Activated CD8-positive, alpha-beta memory T cell treated with anti-CD3 and anti-CD28 coated beads for 36 hours (primary cell): Measurements from ENCODE around the gene NUBP2. TPM values are rescaled to one million over a fixed set of nuclear protein-coding genes. Genes with fewer than 3 reads are reported as not detected.

Source experiments
- CTCF ChIA-PET: fragments of 350-600 bp; sonication (Branson Sonifier 250); formaldehyde crosslinking; loops from one replicate; lab custom pipeline; 2021; ENCODE audit warnings: antibody characterized with exemption; lab: Charles Lee
- POLR2A ChIA-PET: fragments of 350-600 bp; sonication (Branson Sonifier 250); formaldehyde crosslinking; loops from one replicate; lab custom pipeline; 2021; ENCODE audit warnings: antibody characterized with exemption; lab: Charles Lee
- total RNA-seq, 2 experiments: library from RNA; stranded (reverse); gene quantifications; one replicate each; pipeline ENCODE4 v1.2.3, GENCODE V29; 2021

NUBP2 gene
- total RNA-seq, 2 experiments from 2014 or later = 72.7 to 80.2 TPM

GRCh38 chr16:1817276-1817589 is 34.5 kb downstream of the NUBP2 start:
- POLR2A ChIA-PET = no interaction called here
- CTCF ChIA-PET = interaction anchor here (1.7 kb wide), 1 partner anchor 10 kb away, joined by 4 read pairs; the partner anchor contains the start of gene FAHD1

DNA sequence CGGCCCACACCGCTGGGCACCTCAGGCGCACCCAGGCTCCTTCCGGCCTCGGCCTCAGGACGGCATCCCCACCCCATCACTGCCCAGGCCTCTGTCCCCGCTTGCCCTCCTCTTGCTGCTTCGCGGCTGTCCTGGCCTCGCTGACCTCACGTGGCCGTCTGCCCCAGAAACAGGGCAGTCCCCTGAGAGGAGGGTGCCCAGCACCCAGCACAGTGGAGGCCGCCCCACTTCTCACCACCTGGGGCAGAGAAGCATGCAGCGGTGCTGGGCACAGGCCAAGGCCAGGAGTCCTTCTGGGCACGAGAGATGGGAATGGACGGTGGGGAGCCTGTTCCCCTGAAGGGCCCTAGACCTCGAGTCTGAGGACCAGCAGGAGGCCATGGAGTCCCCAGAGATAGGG is 35.0 kb downstream of the NUBP2 start:
- ChIA-PET POLR2A (no interaction called here), CTCF (interaction anchor here (1.7 kb wide), 1 partner anchor 10 kb away, joined by 4 read pairs; the partner anchor contains the start of gene FAHD1)

- CTCF ChIA-PET = no interaction called here
Measured at GRCh38 chr16:1818204-1818872, 35.6 kb downstream of the NUBP2 start.

DNA sequence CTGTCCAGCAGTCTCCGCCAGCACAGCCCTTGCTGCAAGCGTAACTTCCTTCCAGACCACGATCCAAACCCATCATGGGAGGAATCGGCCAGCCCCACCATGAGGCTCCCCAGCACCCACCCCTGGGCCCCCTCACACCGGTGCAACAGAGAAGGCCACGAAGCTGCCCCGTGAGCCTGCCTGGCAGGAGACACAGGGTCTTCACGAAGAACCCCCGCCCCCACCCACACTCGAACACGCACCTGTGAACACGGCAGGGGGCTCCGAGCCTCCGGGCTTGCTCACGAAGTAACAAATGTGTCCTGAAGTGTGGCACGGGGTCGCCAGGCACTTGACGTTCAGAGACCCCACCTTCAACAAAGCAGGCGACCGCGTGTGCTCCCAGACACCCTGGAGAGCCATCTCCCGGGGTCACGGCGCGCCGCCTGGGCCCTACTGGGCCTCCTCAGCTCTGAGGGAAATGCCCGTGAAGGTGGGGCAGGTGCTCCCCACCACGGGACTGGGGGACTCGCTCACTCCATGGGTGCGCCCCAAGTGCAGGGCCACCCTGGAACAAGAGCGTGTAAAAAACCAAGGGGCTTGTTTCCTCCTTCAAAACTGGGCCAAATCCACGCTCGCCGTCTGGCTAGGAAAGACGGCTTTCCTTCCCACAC is 36.2 kb downstream of the NUBP2 start:
- ChIA-PET POLR2A (no interaction called here), CTCF (no interaction called here)

More at GRCh38 chr16:1818204-1818872, 35.6 kb downstream of the NUBP2 start:
- POLR2A ChIA-PET = no interaction called here

DNA sequence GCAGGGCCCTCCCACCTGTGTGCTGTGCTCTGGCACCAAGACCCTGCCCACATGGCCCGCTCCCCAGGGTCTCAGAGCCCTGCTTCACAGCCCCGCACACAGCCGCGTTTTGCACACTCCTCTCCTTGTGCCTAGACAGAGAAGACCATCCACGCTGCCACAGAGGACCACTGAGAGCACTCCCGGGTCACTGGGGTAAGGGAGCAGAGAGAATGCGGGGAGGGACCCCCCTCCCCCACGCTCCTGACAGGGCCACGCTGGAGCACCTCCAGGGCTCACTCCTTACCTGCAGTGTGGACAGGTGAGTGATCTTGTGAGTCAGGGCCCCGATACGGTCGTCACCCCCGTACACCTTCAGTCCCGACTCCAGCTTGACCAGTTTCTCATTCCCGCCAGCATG is 36.9 kb downstream of the NUBP2 start:
- ChIA-PET POLR2A (no interaction called here), CTCF (no interaction called here)

DNA sequence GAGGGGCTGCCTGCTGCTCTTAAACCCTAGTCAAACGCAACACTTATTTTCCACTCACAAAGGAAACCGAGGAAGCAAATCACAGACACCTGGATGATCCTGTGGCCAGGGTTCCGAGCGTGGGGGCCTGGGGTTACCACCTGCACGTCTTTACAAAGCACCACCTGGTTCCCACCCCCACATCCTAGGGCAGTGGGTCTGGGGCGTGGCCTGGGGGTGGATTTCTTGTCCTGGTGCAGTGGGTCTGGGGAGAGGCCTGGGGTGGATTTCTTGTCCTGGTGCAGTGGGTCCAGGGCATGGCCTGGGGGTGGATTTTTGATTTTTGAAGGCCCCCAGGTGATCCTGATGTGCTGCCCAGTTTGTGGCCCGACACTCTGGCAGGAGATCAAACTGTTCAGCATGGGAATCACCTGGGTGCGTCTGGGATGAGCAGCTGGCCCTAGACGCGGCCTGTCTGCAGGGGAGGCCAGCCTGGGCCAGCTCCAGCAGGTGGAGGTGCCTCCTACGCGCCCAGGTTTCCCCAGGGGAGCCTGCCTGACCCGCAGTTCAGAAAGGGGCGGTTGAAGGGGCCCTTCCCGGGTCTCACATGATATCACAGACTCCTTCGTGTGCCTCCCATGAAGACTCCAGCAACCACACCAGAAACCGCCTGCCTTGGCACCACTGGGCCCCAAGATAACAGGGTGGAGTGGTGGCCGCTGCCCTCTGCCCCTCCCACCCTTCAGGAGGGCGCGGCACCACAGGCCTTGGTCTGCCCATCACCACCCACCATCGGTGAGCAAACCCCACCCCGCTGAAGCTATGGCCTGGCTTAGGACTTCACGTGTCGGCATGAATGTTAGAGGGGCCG is 37.6 kb downstream of the NUBP2 start:
- ChIA-PET POLR2A (no interaction called here), CTCF (interaction anchor here (0.6 kb wide), 1 partner anchor 69 kb away, joined by 3 read pairs; no protein-coding TSS in a partner anchor)

DNA sequence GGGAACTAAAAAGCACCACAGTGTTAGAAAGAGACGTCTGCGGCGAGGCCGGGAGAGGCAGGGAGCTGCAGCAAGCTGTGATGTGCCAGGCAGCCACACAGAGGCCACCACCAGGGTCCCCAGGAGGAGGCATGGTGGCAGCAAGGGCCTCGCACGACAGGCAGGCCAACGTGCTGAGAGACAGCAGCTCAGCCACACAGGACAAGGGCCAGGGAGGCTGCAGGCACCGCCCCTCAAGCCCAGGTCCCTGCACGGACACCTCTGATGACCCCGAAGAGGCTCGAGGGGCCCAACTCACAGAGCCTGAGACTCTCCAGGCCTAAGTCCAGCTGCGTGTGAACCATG is 38.2 kb downstream of the NUBP2 start:
- ChIA-PET CTCF (interaction anchor here (0.6 kb wide), 1 partner anchor 68 kb away, joined by 3 read pairs; no protein-coding TSS in a partner anchor), POLR2A (no interaction called here)

DNA sequence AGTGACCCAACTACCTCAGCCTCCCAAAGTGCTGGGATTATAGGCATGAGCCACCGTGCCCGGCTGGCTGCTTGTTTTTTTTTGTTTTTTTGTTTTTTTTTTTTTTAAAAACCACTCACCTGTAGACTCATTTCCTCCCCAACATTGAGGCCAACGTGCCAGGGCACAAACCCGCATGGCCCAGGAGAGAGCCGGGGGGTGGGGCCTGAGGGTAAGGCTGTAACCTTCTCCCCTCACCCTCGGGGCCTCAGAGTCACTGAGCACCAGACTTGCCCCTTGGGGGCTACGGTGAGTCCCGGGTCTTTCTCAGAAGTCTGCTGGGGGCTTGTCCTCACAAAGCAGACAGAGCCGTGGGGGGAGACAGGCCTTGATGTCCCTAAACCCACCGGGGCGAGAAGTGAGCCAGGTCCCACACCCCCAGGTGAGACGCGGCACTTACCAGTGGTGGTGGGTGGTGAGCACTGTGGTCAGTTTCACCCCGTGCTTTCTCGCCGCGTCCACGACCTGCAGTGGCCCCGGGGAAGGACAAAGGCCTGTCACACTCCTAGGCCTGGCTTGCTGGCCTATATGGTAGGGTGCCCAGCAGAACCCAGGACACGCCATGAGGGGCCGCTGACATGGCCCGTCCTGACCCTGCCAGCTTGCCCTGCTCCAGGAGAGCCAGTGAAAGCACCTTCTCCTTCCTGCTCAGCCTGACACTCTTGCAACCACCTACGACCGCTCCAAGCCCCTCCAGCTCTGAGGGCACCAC is 39.3 kb downstream of the NUBP2 start:
- POLR2A ChIA-PET = no interaction called here
- CTCF ChIA-PET = interaction anchor here (0.6 to 0.7 kb wide), 2 partner anchors 74 to 1782 kb away, joined by 3 read pairs; no protein-coding TSS in a partner anchor

- CTCF ChIA-PET = interaction anchor here (0.7 kb wide), 1 partner anchor 190 kb away, joined by 4 read pairs; no protein-coding TSS in a partner anchor
- POLR2A ChIA-PET = no interaction called here
Measured at GRCh38 chr16:1822801-1823200, 40.0 kb downstream of the NUBP2 start.

DNA sequence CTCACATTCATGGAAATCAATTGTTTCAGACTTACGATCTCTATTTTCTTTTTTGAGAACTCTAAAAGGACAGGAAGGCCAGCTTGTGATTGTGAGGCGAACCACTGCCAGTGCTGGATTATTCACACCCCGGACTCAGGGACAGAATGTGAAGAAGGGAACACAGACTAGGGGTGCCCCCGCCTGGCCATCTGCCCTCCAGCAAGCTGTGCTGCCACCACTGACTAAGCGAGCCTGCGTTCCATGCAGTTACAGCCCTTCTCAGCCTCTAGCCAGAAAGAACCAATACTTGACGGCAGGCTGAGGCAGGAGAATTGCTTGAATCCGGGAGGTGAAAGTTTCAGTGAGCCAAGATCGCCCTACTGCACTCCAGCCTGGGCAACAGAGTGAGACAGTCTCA is 41.1 kb downstream of the NUBP2 start:
- POLR2A ChIA-PET = no interaction called here
- CTCF ChIA-PET = interaction anchor here (0.7 to 1.0 kb wide), 2 partner anchors 10 to 105 kb away, joined by 3 to 4 read pairs; no protein-coding TSS in a partner anchor

DNA sequence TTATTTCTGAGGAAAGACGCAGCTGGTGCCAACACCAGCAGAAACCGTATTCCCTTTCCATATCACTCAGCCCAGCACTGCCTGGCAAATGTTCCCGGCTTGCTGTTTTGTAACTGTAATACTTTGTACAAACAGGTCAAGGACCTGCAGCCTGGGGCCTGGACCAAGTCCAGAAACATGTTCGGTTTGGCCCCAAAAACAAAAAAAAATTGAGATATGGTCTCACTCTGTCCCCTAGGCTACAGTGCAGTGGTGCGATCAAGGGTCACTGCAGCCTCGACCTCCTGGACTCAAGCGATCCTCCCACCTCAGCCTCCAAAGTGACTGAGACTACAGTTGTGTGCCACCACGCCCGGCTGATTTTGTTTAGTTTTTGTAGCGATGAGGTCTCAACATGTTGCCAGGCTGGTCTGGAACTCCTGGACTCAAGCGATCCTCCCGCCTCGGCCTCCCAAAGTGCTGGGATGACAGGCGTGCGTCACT is 42.7 kb downstream of the NUBP2 start:
- CTCF ChIA-PET = interaction anchor here (0.6 kb wide), 1 partner anchor 109 kb away, joined by 4 read pairs; no protein-coding TSS in a partner anchor
- POLR2A ChIA-PET = interaction anchor here (0.6 kb wide), 1 partner anchor 55 kb away, joined by 3 read pairs; no protein-coding TSS in a partner anchor

GRCh38 chr16:1825864-1826690 is 43.3 kb downstream of the NUBP2 start:
- ChIA-PET CTCF (no interaction called here), POLR2A (interaction anchor here (1.8 kb wide), 1 partner anchor 43 kb away, joined by 10 read pairs; the partner anchor contains the start of genes NUBP2 and SPSB3)

DNA sequence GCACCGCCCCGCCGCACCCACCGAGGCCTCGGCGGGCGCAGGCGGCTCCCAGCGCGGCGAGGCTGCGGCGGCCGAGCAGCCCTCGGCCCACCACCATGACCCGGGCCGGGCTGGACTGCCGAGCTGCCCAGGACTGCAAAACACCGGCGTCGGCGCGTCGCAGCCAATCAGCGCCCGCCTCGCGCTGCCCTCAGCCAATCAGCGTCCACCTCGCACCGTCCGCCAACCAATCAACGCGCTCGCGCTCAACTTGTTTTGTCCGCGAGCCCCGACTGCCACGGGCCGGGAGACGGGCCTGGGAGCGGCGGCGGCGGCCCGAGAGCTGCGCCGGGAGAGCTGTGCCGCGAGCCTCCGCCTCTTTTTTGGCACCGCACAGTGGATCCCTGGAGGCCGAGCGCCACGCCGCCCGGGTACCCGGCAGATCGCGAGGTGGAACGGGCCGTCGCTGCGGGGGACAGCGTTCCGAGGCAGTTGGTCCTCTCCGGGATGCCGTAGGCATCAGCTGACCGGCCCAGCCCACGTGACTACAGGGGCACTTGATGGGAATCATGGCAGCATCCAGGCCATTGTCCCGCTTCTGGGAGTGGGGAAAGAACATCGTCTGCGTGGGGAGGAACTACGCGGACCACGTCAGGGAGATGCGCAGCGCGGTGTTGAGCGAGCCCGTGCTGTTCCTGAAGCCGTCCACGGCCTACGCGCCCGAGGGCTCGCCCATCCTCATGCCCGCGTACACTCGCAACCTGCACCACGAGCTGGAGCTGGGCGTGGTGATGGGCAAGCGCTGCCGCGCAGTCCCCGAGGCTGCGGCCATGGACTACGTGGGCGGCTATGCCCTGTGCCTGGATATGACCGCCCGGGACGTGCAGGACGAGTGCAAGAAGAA is 44.2 kb downstream of the NUBP2 start, which contains the start of the genes FAHD1 and HAGH:
TSS of gene FAHD1 (plus strand) at position 516 of the 883 bp plus-strand sequence. CDS start at position 549, 33 bp downstream.
TSS of gene HAGH (minus strand) at position 135 of the 883 bp plus-strand sequence. CDS start at position 97, 38 bp downstream.
- ChIA-PET POLR2A (interaction anchor here (0.6 to 1.8 kb wide), 3 partner anchors 44 to 138 kb away, joined by 3 to 10 read pairs (median 5); partner anchors contain the start of genes MSRB1, NUBP2, RPS2 and SPSB3), CTCF (interaction anchor here (0.7 to 1.2 kb wide), 4 partner anchors 10 to 102 kb away, joined by 3 to 4 read pairs (median 4); partner anchors contain the start of genes EME2 and MRPS34)

DNA sequence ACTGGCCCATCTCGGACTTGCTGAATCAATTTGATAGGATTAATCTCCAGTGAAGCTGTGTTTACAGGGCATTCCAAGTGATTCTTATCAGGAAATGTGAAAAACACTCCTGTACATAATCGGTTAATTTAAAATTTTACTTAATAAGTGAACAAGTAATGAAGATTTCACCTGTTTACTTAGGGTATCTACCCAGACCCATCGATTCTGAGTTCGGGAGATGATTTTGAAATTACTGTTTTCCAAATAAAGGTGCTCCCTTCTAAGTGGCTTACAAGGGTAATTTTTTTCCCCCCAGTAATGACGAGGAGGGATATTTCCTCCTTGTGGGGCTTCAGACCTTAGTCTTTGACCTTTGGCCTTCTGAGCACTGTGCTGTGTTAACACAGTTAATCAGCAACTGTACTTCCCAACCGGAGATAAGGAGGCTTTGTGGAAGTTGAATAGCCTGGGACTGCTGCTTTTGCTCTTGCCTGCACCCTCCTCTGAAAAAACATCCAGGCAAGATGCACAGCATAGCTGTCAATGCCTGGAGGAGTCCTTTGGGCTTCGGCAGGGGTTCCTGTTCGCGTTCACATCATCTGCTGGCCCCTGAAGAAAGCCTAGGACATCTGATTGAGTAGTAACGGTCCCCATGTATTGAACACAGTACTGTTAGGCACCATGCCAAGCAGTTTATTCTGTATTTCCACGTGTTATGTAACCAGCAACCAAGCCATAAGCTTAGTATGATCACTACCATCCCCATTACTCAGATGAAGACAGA is 46.1 kb downstream of the NUBP2 start:
- ChIA-PET POLR2A (no interaction called here), CTCF (interaction anchor here (0.6 kb wide), 1 partner anchor 311 kb away, joined by 3 read pairs; no protein-coding TSS in a partner anchor)

GRCh38 chr16:1830213-1830612 is 47.5 kb downstream of the NUBP2 start:
- CTCF ChIA-PET = no interaction called here

More at GRCh38 chr16:1830213-1830612, 47.5 kb downstream of the NUBP2 start:
- POLR2A ChIA-PET = no interaction called here
